Coronary artery (tissue), 2 donors: ENCODE results near the gene ASCC1.
"Not testable (repeated sequence)": the region's sequence is repeated elsewhere in the genome, so short reads cannot be mapped to it uniquely, and the experiment has no call there.

ENCODE experiments used
- DNase-seq: peaks from one replicate; pipeline ENCODE4 v3.0.0-alpha.2; 2017; ENCODE audit warnings: low spot score
- H3K27ac ChIP-seq, 2 donors: fragments of 200-600 bp; sonication (generic); one replicate each; pipeline ENCODE4 v1.5.1; 2016 to 2019
- H3K4me3 ChIP-seq: fragments of 200-600 bp; sonication (generic); 2 replicates; pipeline ENCODE4 v1.5.1; 2016; ENCODE audit warnings: mild to moderate bottlenecking, moderate library complexity
- TF ChIP-seq, protein P1 (sequence below): fragments of 200-600 bp; sonication (generic); IDR thresholded peaks from one replicate; pipeline ENCODE4 v1.5.1; 2019; ENCODE audit warnings: antibody characterized with exemption

Gene ASCC1

GRCh38 chr10:72110673-72111401, 105.2 kb downstream of the ASCC1 start:
- TF ChIP-seq, protein P1, sequence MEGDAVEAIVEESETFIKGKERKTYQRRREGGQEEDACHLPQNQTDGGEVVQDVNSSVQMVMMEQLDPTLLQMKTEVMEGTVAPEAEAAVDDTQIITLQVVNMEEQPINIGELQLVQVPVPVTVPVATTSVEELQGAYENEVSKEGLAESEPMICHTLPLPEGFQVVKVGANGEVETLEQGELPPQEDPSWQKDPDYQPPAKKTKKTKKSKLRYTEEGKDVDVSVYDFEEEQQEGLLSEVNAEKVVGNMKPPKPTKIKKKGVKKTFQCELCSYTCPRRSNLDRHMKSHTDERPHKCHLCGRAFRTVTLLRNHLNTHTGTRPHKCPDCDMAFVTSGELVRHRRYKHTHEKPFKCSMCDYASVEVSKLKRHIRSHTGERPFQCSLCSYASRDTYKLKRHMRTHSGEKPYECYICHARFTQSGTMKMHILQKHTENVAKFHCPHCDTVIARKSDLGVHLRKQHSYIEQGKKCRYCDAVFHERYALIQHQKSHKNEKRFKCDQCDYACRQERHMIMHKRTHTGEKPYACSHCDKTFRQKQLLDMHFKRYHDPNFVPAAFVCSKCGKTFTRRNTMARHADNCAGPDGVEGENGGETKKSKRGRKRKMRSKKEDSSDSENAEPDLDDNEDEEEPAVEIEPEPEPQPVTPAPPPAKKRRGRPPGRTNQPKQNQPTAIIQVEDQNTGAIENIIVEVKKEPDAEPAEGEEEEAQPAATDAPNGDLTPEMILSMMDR = no peak
- no peak overlapping the region for H3K27ac ChIP-seq
- H3K4me3 ChIP-seq = no peak overlapping the region
- DNase-seq = no peak

- H3K27ac ChIP-seq = no peak overlapping the region
- TF ChIP-seq, protein P1 = no peak
- no peak overlapping the region for H3K4me3 ChIP-seq
- no peak for DNase-seq
These were observed 106.4 kb downstream of the ASCC1 start for GRCh38 chr10:72109636-72110157.

DNA sequence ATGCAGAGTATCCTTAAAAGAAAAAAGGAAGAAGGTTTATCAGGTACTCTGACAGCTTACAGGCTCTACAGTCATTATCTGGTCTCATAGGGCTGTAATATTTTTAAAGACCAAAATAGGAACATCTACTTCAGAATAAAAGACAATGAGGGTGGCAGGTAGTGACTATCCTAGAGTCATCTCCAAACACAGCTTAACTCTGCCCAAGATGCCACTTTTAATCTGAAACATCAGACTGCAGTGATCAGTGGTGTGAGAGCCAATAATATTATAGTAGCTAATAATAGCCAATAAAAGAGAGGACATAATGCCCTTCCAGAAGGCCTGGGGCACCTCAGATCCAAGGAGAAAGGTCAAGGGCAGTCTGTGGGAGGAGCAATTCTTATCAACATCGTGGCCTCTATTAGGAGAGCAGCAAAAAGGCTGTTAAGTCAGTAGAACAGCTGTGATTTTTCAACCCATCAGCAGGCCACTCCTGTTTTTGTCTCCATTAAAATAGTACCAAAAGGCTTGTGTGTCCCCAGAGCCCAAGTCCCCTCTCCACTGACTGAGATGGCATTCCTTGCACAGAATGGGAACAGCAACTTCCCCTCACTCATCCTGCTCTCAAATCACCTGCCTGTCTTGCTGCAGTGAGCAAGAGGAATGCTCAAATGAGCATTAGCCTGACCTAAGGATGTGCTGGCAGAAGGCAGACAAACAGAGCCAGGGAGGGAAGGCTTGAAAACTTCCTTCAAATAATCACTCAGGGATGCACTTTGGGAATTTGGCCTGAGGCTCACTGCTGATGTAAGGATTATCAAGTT, 107.0 kb downstream of the ASCC1 start:
- H3K27ac ChIP-seq = no peak overlapping the region
- no peak for DNase-seq
- TF ChIP-seq, protein P1 = no peak
- H3K4me3 ChIP-seq = no peak overlapping the region

DNA sequence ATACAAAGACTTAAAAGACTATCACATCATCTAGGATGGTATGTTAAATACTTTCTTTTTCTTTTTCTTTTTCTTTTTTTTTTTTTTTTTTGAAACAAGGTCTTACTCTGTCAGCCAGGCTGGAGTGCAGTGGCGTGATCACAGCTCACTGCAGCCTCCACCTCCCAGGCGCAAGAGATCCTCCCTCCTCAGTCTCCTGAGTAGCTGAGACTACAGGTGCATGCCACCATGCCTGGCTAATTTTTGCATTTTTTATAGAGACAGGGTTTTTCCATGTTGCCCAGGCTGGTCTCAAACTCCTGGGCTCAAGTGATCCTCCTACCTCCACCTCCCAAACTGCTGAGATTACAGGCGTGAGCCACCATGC, 108.1 kb downstream of the ASCC1 start:
- not testable (repeated sequence) for H3K27ac ChIP-seq, DNase-seq, H3K4me3 ChIP-seq

- no peak for DNase-seq
- TF ChIP-seq, protein P1 = no peak
- Histone ChIP-seq H3K27ac (no peak overlapping the region), H3K4me3 (no peak overlapping the region)
These were observed 108.6 kb downstream of the ASCC1 start for GRCh38 chr10:72107325-72108003.

GRCh38 chr10:72106896-72107295, 109.2 kb downstream of the ASCC1 start:
- no peak for DNase-seq
- TF ChIP-seq, protein P1 = no peak
- H3K4me3 ChIP-seq = no peak overlapping the region
- H3K27ac ChIP-seq = no peak overlapping the region

DNA sequence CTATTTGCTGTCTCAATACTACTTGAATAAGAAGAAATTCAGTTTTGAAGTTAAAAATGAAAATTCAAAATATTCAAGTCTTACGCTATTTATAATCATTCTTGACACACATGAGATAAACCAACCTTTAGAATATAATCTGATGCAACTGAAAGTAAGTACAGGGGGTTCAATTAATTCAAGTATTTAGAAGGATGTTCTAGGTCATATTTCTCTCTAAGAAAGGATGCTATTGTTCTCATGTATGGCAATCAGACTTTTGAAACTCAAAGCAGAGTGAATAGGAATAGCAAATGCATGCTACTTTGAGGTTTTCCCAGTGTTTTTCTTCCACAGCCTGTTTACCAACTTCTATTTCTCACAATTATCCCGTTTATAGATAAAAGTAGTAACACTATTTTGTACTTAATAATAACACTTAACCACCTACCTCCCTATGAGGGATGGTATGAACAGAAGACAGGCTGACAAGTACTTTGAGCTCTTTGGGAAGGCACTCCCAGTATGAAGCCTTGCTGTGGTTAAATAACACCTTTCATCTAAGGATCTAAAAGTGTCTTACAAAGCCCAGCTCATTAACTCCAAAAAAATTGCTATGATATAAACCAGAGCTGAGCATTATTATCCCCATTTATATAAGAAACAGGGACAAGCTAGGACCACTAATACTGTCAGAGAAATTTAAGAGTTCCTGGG, 109.8 kb downstream of the ASCC1 start:
- TF ChIP-seq, protein P1 = no peak
- Histone ChIP-seq H3K27ac (no peak overlapping the region), H3K4me3 (no peak overlapping the region)
- no peak for DNase-seq
